HG03196 (cell line): Measurements from ENCODE around the gene MYLK3.
"Not testable (repeated sequence)": the region's sequence is repeated elsewhere in the genome, so short reads cannot be mapped to it uniquely, and the experiment has no call there.

Experiments
- ATAC-seq: cut with Tn5 transposase; IDR thresholded peaks from one replicate; pipeline ENCODE4 v1.9.1; 2021; ENCODE audit not compliant: unreplicated experiment

Gene MYLK3

DNA sequence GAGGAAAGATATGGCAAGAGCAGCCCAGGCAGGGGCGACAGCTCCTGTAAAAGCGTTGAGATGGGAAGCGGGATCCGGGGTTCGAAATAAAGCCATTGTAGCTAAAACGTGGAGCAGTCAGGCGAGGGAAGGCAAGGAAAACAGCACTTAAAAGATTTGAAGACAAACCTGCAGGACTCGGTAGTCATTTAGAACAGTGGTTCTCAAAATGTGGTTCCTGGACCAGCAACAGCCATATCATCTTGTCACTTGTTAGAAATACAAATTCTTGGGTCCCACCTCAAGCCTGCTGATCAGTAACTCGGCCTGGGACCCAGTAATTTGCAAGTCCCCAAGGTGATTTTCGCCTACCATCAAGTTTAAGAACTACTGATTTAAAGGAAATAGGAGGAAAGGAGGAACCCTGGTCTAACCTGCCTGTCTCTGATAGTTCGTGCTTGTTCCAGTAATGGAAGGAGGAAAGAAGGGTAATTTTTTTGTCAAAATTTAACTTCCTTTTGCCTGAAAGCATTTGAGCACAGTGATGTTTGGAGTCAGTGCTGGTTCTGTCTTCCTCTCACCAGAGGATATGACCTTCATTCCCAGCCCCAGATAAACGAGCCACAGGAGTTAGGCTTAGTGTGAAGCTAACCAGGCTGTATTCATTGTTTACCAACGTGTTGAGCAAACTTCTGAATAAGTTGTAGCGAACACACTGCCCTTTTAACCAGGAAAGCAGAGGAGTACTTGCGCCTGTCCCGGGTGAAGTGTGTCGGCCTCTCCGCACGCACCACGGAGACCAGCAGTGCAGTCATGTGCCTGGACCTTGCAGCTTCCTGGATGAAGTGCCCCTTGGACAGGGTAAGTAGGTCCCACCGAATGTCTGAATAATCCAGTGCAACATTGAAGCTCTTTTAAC lies 57.6 kb downstream of the MYLK3 start:
- ATAC-seq = no peak

DNA sequence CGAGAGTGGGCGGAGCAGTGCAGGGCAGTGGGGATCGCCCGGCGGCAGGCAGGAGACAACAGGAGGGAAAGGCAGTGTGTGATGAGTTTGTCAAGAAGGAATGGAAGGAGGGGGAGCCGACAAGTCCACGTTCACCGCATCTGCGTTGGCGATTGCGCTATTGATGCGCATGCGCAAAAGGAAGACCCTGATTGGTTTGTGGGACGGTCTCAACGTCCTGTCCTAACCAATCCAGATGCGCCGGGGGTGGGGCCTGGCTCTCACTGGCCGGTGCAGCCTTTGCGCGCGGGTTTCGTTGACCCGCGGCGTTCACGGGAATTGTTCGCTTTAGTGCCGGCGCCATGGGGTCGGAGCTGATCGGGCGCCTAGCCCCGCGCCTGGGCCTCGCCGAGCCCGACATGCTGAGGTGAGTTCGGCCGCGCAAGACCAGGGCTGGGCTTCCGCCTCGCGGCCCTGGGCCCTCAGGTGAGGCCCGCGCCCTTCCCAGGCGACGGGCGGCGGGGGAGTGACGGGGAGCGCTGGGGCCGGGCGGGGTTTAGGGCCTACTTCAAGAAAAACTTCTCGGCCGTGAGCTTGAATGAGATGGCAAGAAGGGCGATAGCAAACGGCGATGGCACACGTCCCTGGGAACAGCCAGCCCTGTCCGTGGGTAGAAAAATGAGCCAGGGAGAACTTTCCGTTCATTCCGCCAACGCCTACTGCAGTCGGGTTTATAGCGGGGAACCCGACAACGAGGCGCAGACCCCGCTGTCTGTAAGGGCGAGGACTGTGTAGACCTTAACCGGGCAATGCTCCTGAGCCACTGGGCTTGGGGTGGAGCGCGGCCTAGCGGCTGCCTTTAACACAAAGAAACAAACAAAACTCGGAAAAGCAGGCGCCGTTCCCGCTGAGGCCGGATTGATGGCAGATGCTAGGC lies 58.5 kb downstream of the MYLK3 start, which contains the start of gene ORC6:
Gene ORC6 (plus strand): TSS at position 295 of the 916 bp plus-strand sequence. CDS start 47 bp downstream, at position 342.
- peak; percentile 77 for ATAC-seq

DNA sequence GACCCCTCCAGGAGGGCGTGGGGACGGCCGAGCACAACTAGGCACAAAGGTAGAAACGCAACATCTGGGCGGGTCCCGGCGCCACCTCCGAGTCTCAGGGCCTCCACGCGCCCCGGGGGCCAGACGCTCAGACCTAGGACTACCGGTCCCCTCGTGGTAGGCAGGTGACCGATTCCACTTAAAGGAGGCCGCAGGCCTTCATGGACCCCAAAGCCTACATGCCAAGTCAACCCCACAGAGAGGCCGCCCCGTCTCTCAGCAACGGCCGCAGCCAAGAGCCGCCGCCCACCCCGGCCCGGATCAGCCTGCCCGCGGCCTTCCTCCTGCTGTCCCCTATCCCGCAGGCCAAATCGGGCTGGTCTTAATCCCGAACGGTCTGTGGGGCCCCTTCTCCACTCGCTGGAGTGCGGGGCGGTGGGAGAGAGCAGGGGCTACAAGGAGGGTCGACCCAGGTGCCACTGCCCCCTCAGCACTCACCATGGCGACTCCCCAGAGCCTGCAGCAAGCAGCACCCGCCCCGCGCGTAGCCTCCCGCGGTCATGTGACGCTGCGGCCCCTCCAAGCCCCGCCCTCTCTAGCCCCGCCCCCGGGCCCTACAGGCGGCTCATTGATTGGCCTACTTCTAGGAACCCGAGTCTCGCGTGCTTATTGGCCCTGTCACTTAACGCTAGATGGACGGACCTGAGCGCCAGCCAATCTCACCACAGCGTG lies 59.3 kb downstream of the MYLK3 start, which contains the start of gene VPS35:
Gene VPS35 (minus strand): TSS at position 525 of the 711 bp plus-strand sequence. CDS start 45 bp downstream, at position 480.
- peak; percentile 85 for ATAC-seq

DNA sequence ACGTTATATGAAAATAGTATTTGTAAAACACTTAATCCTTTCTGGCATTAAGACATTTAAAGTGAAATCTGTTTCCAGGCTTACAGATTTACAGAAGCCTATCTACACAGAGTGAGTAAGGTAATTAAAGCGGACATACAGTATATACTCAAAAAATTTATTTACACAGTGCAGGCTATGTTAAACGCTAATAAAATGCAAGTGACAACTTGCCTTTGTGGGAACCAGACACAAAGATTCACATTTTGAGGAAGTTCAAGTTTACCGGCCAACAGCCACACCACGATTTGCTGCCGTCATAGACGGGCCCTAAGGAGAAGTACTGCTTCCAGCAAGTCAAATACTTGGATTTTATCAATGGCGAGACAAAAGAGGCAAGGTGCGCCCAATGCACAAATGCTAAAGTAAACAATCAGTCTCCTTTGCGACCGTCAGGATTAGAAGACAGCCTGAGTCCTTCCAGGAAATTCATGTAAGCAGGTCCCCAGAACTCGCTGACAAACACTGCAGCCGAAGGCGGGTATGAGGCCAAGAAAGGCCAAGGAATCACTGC lies 60.0 kb downstream of the MYLK3 start:
- no peak for ATAC-seq

DNA sequence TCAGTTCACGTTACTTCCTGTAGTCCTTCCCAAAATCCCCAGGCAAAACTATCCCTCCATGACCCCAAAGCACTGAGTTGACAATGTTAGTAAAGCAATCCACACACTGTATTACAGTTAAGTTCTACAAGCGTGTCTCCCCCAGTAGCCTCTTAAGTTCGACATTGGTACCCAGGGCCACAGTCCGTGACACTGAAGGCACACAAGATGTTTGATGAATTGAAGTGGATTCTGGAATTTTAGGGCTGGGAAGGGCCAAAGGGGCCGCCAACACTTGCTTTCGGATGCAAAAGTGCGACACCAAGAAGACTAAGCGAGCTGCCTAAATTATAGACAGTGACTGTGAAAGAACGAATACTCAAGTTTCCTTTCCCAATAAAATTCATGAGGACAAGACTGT lies 60.7 kb downstream of the MYLK3 start:
- ATAC-seq = no peak

DNA sequence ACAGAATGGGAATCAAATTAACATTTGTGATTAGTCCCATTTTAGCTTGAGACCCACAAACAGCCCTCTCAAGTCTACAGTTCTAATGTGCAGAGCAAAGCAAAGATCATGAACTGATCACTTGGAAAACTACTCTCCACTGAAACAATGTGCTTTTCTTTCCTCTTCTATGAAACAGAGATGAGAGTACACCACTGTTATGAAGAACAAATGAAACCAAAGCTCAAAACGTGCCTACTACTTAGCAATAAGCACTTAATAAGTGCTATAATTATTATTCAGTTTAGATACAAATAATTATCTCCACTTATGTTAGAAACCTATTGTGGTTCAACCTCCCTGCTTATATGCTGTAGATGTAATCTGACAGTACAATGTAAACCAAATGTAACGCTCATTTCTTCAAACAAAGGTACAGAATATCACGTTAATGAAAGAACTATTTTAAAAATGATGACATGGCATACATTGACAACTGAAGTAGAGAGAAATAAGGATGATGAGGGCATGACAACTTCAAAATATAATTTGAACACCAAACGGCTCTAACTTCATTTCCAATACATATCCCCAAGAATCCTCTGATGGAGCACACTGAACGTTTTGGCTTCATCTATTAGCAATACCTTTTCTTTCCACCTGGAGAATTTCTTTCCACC lies 61.2 kb downstream of the MYLK3 start:
- ATAC-seq = no peak

DNA sequence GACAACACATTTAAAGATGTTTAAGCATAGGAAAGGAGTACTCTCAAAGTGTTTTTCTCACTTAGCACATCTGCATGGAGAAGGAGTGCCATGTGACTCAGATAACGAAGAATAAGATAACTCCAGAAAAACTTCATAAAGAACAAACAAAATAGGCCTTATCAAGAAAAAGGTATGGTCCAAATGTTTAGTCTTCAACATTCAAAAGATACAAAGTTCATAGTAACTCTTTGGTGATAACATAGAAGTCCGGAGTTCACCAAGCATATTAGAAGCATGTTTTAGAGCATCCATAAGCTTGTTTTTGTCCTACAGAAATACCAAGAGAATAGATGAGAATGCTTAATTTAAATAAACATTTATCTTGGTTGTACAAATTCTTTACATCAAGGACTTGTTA lies 66.3 kb downstream of the MYLK3 start:
- not testable (repeated sequence) for ATAC-seq

DNA sequence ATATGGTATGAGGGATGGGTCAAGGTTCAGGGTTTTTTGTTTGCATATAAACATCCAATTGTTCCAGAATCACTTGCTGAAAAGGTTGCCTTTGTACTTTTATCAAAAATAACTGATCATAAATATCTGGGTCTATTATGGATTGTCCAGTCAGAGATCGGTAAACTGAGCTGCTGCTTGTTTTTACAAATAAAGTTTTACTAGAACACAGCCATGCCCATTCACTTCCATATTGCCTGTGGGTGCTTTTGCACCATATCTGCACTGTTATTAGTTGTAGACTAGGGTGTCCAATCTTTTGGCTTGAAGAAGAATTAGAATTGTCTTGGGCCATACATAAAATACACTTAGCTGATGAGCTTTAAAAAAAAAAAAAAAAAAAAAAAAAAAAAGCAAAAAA lies 70.2 kb downstream of the MYLK3 start:
- not testable (repeated sequence) for ATAC-seq

DNA sequence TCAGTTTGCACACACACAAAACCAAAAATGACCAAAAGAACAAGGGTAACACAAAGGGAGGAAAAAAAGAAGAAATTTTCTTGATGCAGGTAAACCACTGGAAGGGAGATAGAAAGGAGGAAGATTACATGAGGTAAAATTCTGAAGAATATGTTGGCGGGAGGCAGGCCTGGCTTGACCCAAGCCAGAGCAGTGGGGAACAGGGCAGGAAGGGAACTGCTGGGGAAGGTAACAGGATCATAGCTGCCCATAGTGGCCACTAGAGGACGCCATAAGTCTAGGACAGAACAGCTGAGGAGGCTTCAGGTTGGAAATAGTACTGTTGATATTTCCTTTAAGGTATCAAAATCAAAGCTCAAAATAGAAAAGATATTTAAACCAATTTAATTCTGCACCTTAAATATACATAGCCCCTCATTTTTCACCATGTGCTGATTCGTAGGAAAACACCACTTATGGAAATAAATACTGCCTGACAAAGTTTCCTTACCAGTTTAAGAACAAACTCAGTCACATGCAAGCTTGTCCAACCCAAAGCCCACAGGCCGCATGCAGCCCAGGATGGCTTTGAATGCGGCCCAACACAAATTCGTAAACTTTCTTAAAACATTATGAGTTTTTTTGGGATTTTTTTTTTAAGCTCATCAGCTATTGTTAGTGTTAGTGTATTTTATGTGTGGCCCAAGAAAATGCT lies 74.7 kb downstream of the MYLK3 start:
- peak; percentile 89 for ATAC-seq

DNA sequence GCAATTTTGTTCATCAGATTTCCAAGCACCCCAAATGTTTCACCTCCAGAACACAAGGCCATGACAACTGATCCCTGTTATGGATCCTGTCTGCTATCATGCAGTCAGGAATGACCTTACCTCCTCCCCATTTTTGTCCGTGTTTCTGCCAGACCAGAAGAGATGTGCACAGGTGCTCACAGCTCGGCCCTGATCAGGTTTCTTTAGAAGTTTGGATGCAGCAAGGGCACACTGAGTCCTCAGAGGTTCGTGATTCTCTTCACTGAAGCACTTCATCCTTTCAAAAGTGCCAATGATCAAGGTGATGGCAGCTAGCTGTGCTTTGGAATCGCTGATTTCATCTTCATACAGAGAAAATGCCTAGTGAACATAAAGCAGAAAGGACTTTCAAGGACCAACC lies 86.0 kb downstream of the MYLK3 start:
- ATAC-seq = no peak

DNA sequence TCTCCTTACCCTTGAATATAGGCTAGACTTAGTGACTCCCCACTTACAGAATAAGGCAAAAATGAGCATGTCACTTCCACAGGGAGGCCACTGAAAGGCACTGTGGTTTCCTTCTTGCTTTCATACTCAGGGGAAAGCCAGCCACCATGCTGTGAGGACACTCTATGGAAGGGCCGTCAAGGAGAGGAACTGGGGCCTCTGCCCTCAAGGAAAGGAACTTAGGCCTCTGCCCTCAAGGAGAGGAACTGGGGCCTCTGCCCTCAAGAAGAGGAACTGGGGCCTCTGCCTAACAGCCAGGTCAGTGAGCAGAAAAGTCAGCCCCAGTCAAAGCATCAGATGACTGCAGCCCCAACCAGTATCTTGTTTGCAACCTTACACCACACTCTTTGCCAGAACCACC lies 89.2 kb downstream of the MYLK3 start:
- ATAC-seq = peak; percentile 95
